Iris pigment epithelial cell (primary cell): ENCODE data around the gene PNKD.

ENCODE experiments used
- DNase-seq: peaks from one replicate; pipeline ENCODE4 v3.0.0-alpha.2; 2011; ENCODE audit warnings: low read depth

PNKD gene

GRCh38 chr2:218256612-218257350 is 13.5 kb upstream of the PNKD start:
- DNase-seq = no peak

- no peak for DNase-seq
These were observed 12.8 kb upstream of the PNKD start for GRCh38 chr2:218257390-218257981.

GRCh38 chr2:218259099-218259961 is 11.0 kb upstream of the PNKD start:
- DNase-seq = peak; percentile 87

- no peak for DNase-seq
These were observed 10.2 kb upstream of the PNKD start for GRCh38 chr2:218260166-218260565.

- DNase-seq = no peak
These were observed 9.4 kb upstream of the PNKD start, which contains the start of gene GPBAR1 for GRCh38 chr2:218260742-218261422. TSS of gene GPBAR1 (plus strand) at chr2:218261015. CDS start at chr2:218262725, 1,710 bp downstream.

- no peak for DNase-seq
These were observed 8.7 kb upstream of the PNKD start for GRCh38 chr2:218261423-218262236.

- DNase-seq = no peak
These were observed 8.1 kb upstream of the PNKD start for GRCh38 chr2:218262237-218262600.

- DNase-seq = no peak
These were observed 7.4 kb upstream of the PNKD start for GRCh38 chr2:218262631-218263586.

GRCh38 chr2:218263817-218264641 is 6.3 kb upstream of the PNKD start:
- no peak for DNase-seq

GRCh38 chr2:218264773-218265561 is 5.4 kb upstream of the PNKD start:
- no peak for DNase-seq

- DNase-seq = no peak
These were observed 4.7 kb upstream of the PNKD start for GRCh38 chr2:218265626-218266025.

- DNase-seq = no peak
These were observed 3.9 kb upstream of the PNKD start for GRCh38 chr2:218266316-218266979.

- DNase-seq = no peak
These were observed 3.1 kb upstream of the PNKD start for GRCh38 chr2:218267259-218267658.

GRCh38 chr2:218270721-218271486 is 585 bp downstream of the PNKD start:
- no peak for DNase-seq

- no peak for DNase-seq
These were observed 1.1 kb downstream of the PNKD start for GRCh38 chr2:218271487-218271797.

GRCh38 chr2:218271865-218272530 is 1.7 kb downstream of the PNKD start:
- DNase-seq = no peak
